Panc1 (cell line): Measurements from ENCODE around the gene IGF2R. TPM values are rescaled to one million over a fixed set of nuclear protein-coding genes. Genes with fewer than 3 reads are reported as not detected.

Experiments
- ATAC-seq: fragments of 200-7000 bp; cut with Tn5 transposase; 2 replicates; pipeline ENCODE4 v1.9.1; 2020; ENCODE audit warnings: mild to moderate bottlenecking, moderate library complexity
- BruUV-seq: library from RNA; stranded (reverse); fragments of 400-500 nt; replicated peaks from 2 replicates; lab custom pipeline; 2021; lab: Mats Ljungman, UMichigan
- CTCF ChIA-PET: fragments of 300-600 bp; sonication (Branson Sonifier 250); formaldehyde crosslinking; loops from one replicate; lab custom pipeline; 2022; ENCODE audit warnings: antibody characterized with exemption; lab: Charles Lee
- POLR2A ChIA-PET: fragments of 300-600 bp; sonication (Branson Sonifier 250); formaldehyde crosslinking; loops from one replicate; lab custom pipeline; 2022; ENCODE audit warnings: antibody characterized with exemption; lab: Charles Lee
- DNase-seq: peaks from one replicate; pipeline ENCODE4 v3.0.0-alpha.2; 2010; ENCODE audit warnings: low read depth, low spot score
- H3K27ac ChIP-seq: 2 replicates; pipeline ENCODE4 v1.5.1; 2011; ENCODE audit warnings: mild to moderate bottlenecking, low read length, inconsistent platforms
- H3K27me3 ChIP-seq: fragments of 200-500 bp; sonication (Bioruptor generic); 2 replicates; pipeline ENCODE4 v1.6.0; 2014; ENCODE audit warnings: low read length, inconsistent platforms; ENCODE audit not compliant: control insufficient read depth, insufficient read depth
- H3K36me3 ChIP-seq: fragments of 200-500 bp; sonication (Bioruptor generic); 2 replicates; pipeline ENCODE4 v1.5.1; 2014; ENCODE audit warnings: inconsistent platforms, mild to moderate bottlenecking, low read length, moderate library complexity; ENCODE audit not compliant: control insufficient read depth, insufficient read depth
- H3K4me1 ChIP-seq: 2 replicates; pipeline ENCODE4 v1.5.1; 2011; ENCODE audit warnings: inconsistent platforms, mild to moderate bottlenecking, low read length, moderate library complexity; ENCODE audit not compliant: control insufficient read depth, insufficient read depth
- H3K4me3 ChIP-seq, 2 experiments: 2 replicates each; pipeline ENCODE4 v1.5.1; 2011 to 2012; ENCODE audit warnings: low read depth in 2 of 2, low read length in 2 of 2, mild to moderate bottlenecking in 2 of 2, inconsistent platforms in 1 of 2, moderate library complexity in 1 of 2
- H3K9me3 ChIP-seq: fragments of 200-500 bp; sonication (Bioruptor generic); 2 replicates; pipeline ENCODE4 v1.5.1; 2014; ENCODE audit warnings: low read depth, mild to moderate bottlenecking, inconsistent platforms, low read length, moderate library complexity; ENCODE audit not compliant: control insufficient read depth, insufficient read depth
- CTCF ChIP-seq: fragments of 450-650 bp; IDR thresholded peaks from 2 replicates; pipeline ENCODE4 v1.5.1; 2017; ENCODE audit warnings: mild to moderate bottlenecking
- POLR2AphosphoS5 ChIP-seq: IDR thresholded peaks from 2 replicates; pipeline ENCODE4 v1.6.1; 2012; ENCODE audit warnings: mild to moderate bottlenecking, low read depth, low read length, moderate library complexity
- REST ChIP-seq, 2 experiments: IDR thresholded peaks; 2 replicates each; pipeline ENCODE4 v1.6.1; 2011 to 2012; ENCODE audit warnings: low read depth in 2 of 2, control low read depth in 1 of 2, low read length in 1 of 2, mild to moderate bottlenecking in 1 of 2, moderate library complexity in 1 of 2; ENCODE audit not compliant: insufficient read depth in 1 of 2
- SIN3A ChIP-seq: IDR thresholded peaks from 2 replicates; pipeline ENCODE4 v1.6.1; 2012; ENCODE audit warnings: low read depth, mild to moderate bottlenecking, low read length, moderate library complexity, borderline replicate concordance; ENCODE audit not compliant: insufficient read depth
- TCF7L2 ChIP-seq: IDR thresholded peaks from 2 replicates; pipeline ENCODE4 v1.6.1; 2011; ENCODE audit warnings: mild to moderate bottlenecking, low read depth, low read length, inconsistent platforms
- in situ Hi-C: cut with HindIII; loops from 2 replicates; pipeline ENCODE4 v1.10.0; 2016; ENCODE audit warnings: low sequenced_read_pairs, low pct_unique_long_range_greater_than_20kb
- intact Hi-C: fragments of 100-400 bp; cut with micrococcal nuclease; formaldehyde crosslinking; loops from one replicate; pipeline ENCODE4 v1.10.0; 2022; ENCODE audit not compliant: unreplicated experiment
- total RNA-seq: library from RNA; stranded (reverse); gene quantifications from one replicate; pipeline ENCODE4 v1.2.1, GENCODE V29; 2021; ENCODE audit not compliant: unreplicated experiment

Gene IGF2R
- total RNA-seq, 1 experiment from 2014 or later: 163 TPM

- ATAC-seq (no peak), DNase-seq (no peak)
- BruUV-seq: no TSS peak
- intact Hi-C loops: no loop called here
- in situ Hi-C loops: no loop called here
- Histone ChIP-seq H3K27ac (no peak overlapping the region), H3K9me3 (no peaks in the 10 kb centered on the region), H3K36me3 (peaks cover 18% of the 10 kb centered on the region), H3K27me3 (no peaks in the 10 kb centered on the region), H3K4me1 (no peaks in the 10 kb centered on the region), H3K4me3 (no peak overlapping the region)
- CTCF ChIA-PET: no interaction called here
- TF ChIP-seq POLR2AphosphoS5: no peak
- TF ChIP-seq SIN3A: no peak
- TF ChIP-seq TCF7L2: no peak
- TF ChIP-seq REST (IDR thresholded peaks at IDR 0.05; ENCODE audit: insufficient read depth in 1 of 2, low read depth in 2 of 2, low read length in 1 of 2): no peak
- TF ChIP-seq CTCF: no peak
- POLR2A ChIA-PET: no interaction called here
These were observed 91.3 kb downstream of the IGF2R start for GRCh38 chr6:160060221-160060620.

GRCh38 chr6:160060920-160061447, 92.1 kb downstream of the IGF2R start:
- Histone ChIP-seq H3K9me3 (no peaks in the 10 kb centered on the region), H3K27ac (no peak overlapping the region), H3K27me3 (no peaks in the 10 kb centered on the region), H3K4me3 (no peak overlapping the region), H3K36me3 (peaks cover 18% of the 10 kb centered on the region), H3K4me1 (no peaks in the 10 kb centered on the region)
- ChIA-PET POLR2A (no interaction called here), CTCF (no interaction called here)
- in situ Hi-C loops (no loop called here), intact Hi-C loops (no loop called here)
- DNase-seq (no peak), ATAC-seq (no peak)
- no TSS peak for BruUV-seq
- TF ChIP-seq SIN3A: no peak
- no peak for TF ChIP-seq POLR2AphosphoS5
- TF ChIP-seq CTCF: no peak
- TF ChIP-seq TCF7L2: no peak
- TF ChIP-seq REST (IDR thresholded peaks at IDR 0.05; ENCODE audit: insufficient read depth in 1 of 2, low read depth in 2 of 2, low read length in 1 of 2): no peak
